Measurements from ENCODE around the gene EBI3.
"Not testable (repeated sequence)": the region's sequence is repeated elsewhere in the genome, so short reads cannot be mapped to it uniquely, and the experiment has no call there.

The EBI3 gene

DNA sequence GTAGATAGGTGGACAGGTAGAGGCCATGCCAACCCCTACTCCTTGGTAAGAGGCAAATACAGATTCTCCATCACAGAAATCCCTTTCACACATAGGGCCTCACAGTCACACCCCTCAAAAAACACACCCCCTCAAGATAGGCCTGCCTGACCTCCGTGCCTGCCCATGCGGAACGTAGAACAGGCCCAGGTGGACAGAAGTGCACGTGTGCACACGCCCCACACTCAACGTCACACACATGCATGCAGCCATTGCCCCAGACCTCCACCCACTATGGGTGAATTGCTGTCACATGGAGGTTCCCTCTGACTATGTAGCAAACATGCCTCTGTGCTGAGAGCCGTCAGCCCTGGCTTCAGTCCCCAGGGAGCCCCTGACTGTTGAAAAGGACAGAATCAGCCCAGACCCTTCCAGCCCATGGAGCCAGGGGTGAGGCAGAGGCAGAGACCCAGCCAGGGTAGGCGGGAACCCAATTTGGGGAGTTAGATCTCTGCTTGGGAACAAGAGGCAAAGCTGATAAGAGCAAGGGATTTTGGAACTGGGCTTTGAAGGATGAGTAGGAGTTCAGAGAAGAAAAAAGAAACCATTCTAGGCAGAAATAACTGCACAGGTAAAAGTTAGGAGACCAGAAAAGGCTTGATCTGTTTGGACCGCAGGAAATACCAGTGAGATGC, 43.8 kb upstream of the EBI3 start:
- CTCF ChIA-PET = interaction anchor here (1.2 kb wide), 1 partner anchor 197 kb away, joined by 3 read pairs; no protein-coding TSS in a partner anchor
- POLR2A ChIA-PET = no interaction called here

GRCh38 chr19:4186087-4186993, 43.0 kb upstream of the EBI3 start:
- DNase-seq (ENCODE audit: extremely low spot score) = peak; percentile 86
- TF ChIP-seq CTCF (IDR thresholded peaks at IDR 0.05; ENCODE audit: control extremely low read depth, extremely low read depth, low read depth, missing control alignments) = peak; percentile 84
- ChIA-PET CTCF (interaction anchor here (0.6 to 2.6 kb wide), 8 partner anchors 13 to 201 kb away, joined by 3 to 10 read pairs (median 4); partner anchors contain the start of gene EEF2), POLR2A (interaction anchor here (0.6 kb wide), 1 partner anchor 438 kb away, joined by 11 read pairs; no protein-coding TSS in a partner anchor)

More for the DNA sequence above, 43.8 kb upstream of the EBI3 start:
- DNase-seq (ENCODE audit: extremely low spot score) = no peak
- no peak for TF ChIP-seq CTCF (IDR thresholded peaks at IDR 0.05; ENCODE audit: control extremely low read depth, extremely low read depth, low read depth, missing control alignments)

DNA sequence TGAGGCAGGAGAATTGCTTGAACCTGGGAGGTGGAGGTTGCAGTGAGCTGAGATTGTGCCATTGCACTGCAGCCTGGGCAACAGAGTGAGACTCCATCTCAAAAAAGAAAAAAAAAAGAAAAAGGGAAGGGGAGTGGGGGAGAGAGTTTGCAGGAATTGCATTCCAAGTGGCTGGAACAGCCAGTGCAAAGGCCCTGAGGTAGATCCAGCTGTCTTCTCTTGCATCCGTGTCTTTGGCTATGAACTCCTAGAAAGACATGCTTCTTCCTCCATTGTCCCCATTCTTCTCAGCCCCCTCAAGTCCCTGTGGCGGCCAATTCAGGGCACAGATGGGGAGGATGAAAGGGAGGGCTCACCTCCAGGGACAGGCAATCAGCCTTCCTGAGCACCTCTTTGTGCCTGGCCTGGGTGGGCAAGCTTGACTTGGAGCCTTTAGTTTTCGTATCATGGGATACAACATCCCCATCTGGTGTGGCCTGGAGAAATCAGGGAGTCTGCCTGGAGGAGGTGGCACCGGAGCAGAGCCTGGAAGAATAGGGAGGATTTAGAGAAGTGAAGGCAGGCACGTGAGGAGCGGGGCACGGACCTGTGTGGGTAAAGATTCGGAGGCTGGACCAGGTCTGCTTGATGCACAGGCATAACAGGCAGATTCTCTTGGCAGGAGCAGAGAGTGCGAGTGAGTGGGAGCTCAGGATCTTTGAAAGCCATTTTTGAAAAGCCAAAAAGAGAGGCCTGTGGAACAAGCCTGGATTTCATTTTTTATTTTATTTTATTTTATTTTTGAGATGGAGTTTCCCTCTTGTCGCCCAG, 41.8 kb upstream of the EBI3 start:
- ChIA-PET POLR2A (no interaction called here), CTCF (interaction anchor here (0.6 to 2.6 kb wide), 3 partner anchors 20 to 202 kb away, joined by 3 to 8 read pairs (median 4); partner anchors contain the start of gene EEF2)
- no peak for TF ChIP-seq CTCF (IDR thresholded peaks at IDR 0.05; ENCODE audit: control extremely low read depth, extremely low read depth, low read depth, missing control alignments)
- no peak for DNase-seq (ENCODE audit: extremely low spot score)

DNA sequence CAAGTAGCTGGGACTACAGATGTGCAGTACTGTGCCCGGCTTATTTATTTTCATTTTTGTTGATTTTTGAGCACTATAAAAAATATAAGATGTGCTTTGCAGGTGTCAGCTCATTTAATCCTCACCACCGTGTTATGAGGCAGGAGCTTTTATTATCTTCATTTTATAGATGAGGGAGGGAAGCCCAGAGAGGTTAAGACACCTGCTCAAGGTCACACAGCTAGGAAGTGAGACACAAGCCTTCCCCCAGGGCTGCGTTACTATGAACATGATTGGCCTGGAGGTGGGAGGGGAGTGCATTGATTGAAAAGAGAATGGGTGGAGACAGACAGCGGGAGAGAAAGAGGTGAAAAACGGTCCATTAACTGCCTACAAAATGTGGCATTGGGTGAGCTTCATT, 39.7 kb upstream of the EBI3 start:
- CTCF ChIA-PET = interaction anchor here (0.9 to 1.9 kb wide), 4 partner anchors 13 to 202 kb away, joined by 3 to 12 read pairs (median 4); no protein-coding TSS in a partner anchor
- POLR2A ChIA-PET = no interaction called here
- no peak for TF ChIP-seq CTCF (IDR thresholded peaks at IDR 0.05; ENCODE audit: control extremely low read depth, extremely low read depth, low read depth, missing control alignments)
- DNase-seq (ENCODE audit: extremely low spot score) = no peak

DNA sequence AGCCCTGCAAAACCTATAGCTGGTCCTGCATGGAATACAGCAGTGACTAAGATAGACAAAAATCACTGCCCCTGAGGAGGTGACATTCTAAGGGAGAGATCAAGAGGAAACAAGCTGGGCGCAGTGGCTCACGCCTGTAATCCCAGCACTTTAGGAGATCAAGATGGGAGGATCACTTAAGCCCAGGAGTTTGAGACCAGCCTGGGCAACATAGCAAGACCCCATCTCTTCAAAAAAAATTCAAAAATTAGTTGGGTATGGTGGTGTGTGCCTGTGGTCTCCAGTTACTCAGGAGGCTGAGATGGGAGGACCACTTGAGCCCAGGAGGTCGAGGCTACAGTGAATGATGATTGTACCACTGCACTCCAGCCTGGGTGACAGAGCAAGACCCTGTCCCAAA, 36.8 kb upstream of the EBI3 start:
- POLR2A ChIA-PET = not testable (repeated sequence)
- CTCF ChIA-PET = interaction anchor here (0.9 to 1.2 kb wide), 2 partner anchors 9 to 12 kb away, joined by 3 to 4 read pairs; no protein-coding TSS in a partner anchor

DNA sequence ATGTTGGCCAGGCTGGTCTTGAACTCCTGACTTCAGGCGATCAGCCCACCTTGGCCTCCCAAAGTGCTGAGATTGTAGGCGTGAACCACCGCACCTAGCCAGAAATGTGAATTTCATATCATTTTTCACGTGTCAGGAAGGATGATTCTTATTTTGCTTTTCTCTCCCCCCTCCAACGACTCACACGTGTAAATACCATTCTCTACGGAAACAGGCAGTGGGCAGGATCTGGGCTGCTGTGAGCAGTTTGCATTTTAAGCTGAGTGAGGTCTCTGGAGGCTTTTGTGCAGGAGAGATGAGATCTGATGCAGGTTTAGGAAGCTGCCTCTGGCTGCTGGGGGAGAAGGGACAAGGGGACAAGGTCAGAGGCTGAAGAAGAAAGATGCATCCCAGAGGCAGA, 35.0 kb upstream of the EBI3 start:
- POLR2A ChIA-PET = interaction anchor here (0.5 kb wide), 1 partner anchor 187 kb away, joined by 3 read pairs; no protein-coding TSS in a partner anchor
- no peak for DNase-seq (ENCODE audit: extremely low spot score)
- no peak for TF ChIP-seq CTCF (IDR thresholded peaks at IDR 0.05; ENCODE audit: control extremely low read depth, extremely low read depth, low read depth, missing control alignments)
- CTCF ChIA-PET = no interaction called here

More for the DNA sequence above, 36.8 kb upstream of the EBI3 start:
- not testable (repeated sequence) for DNase-seq (ENCODE audit: extremely low spot score)

Data from GM10248 (cell line).